GM21528 (cell line): ENCODE measurements around the gene CMPK1.

Experiments
- ATAC-seq: cut with Tn5 transposase; IDR thresholded peaks from one replicate; pipeline ENCODE4 v1.9.1; 2021; ENCODE audit warnings: mild to moderate bottlenecking, moderate library complexity; ENCODE audit not compliant: unreplicated experiment, low FRiP score

The CMPK1 gene

GRCh38 chr1:47390843-47391242, 57.3 kb downstream of the CMPK1 start:
- ATAC-seq, result no peak

- ATAC-seq, result no peak
Observed at GRCh38 chr1:47393141-47393540, 59.6 kb downstream of the CMPK1 start.

- ATAC-seq, result no peak
Observed at GRCh38 chr1:47395433-47395832, 61.8 kb downstream of the CMPK1 start.

GRCh38 chr1:47396671-47397196, 63.1 kb downstream of the CMPK1 start:
- ATAC-seq, result no peak

- no peak for ATAC-seq
Observed at GRCh38 chr1:47399138-47399845, 65.7 kb downstream of the CMPK1 start.

- no peak for ATAC-seq
Observed at GRCh38 chr1:47399846-47400155, 66.2 kb downstream of the CMPK1 start.

GRCh38 chr1:47401761-47402160, 68.2 kb downstream of the CMPK1 start:
- no peak for ATAC-seq

- no peak for ATAC-seq
Observed at GRCh38 chr1:47402591-47402990, 69.0 kb downstream of the CMPK1 start.

GRCh38 chr1:47403321-47403910, 69.8 kb downstream of the CMPK1 start:
- ATAC-seq, result no peak

GRCh38 chr1:47405697-47406096, 72.1 kb downstream of the CMPK1 start:
- no peak for ATAC-seq

- no peak for ATAC-seq
Observed at GRCh38 chr1:47406966-47407365, 73.4 kb downstream of the CMPK1 start.

- ATAC-seq, result no peak
Observed at GRCh38 chr1:47407481-47407880, 73.9 kb downstream of the CMPK1 start.

GRCh38 chr1:47409311-47410067, 75.9 kb downstream of the CMPK1 start:
- no peak for ATAC-seq

GRCh38 chr1:47410068-47410455, 76.5 kb downstream of the CMPK1 start:
- no peak for ATAC-seq

GRCh38 chr1:47411436-47411835, 77.8 kb downstream of the CMPK1 start:
- ATAC-seq, result no peak

GRCh38 chr1:47412437-47412836, 78.8 kb downstream of the CMPK1 start:
- no peak for ATAC-seq

GRCh38 chr1:47415728-47416318, 82.2 kb downstream of the CMPK1 start, which contains the start of gene FOXE3:
Gene FOXE3, plus strand, starts transcription at chr1:47416285. Its CDS starts 31 bp downstream, at chr1:47416316.
- ATAC-seq, result no peak

- ATAC-seq, result no peak
Observed at GRCh38 chr1:47416319-47417169, 83.0 kb downstream of the CMPK1 start.

- ATAC-seq, result no peak
Observed at GRCh38 chr1:47417170-47418044, 83.8 kb downstream of the CMPK1 start.
